Activated CD4-positive, alpha-beta T cell treated with anti-CD3 and anti-CD28 coated beads, Interleukin-2, Interleukin-4, amounts not matched to agents 100 ng/mL and 50 ng/mL, durations not matched to agents 16 hours and 8 hours (primary cell): ENCODE results near the gene CRHBP.
A peak's percentile ranks its signal among the peaks of the same experiment; 100 is the strongest.
"Not testable (repeated sequence)": the region's sequence is repeated elsewhere in the genome, so short reads cannot be mapped to it uniquely, and the experiment has no call there.

Experiments used
- DNase-seq: peaks from one replicate; pipeline ENCODE4 v3.0.0-alpha.2; 2020; ENCODE audit warnings: low spot score

Gene CRHBP, protein sequence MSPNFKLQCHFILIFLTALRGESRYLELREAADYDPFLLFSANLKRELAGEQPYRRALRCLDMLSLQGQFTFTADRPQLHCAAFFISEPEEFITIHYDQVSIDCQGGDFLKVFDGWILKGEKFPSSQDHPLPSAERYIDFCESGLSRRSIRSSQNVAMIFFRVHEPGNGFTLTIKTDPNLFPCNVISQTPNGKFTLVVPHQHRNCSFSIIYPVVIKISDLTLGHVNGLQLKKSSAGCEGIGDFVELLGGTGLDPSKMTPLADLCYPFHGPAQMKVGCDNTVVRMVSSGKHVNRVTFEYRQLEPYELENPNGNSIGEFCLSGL

DNA sequence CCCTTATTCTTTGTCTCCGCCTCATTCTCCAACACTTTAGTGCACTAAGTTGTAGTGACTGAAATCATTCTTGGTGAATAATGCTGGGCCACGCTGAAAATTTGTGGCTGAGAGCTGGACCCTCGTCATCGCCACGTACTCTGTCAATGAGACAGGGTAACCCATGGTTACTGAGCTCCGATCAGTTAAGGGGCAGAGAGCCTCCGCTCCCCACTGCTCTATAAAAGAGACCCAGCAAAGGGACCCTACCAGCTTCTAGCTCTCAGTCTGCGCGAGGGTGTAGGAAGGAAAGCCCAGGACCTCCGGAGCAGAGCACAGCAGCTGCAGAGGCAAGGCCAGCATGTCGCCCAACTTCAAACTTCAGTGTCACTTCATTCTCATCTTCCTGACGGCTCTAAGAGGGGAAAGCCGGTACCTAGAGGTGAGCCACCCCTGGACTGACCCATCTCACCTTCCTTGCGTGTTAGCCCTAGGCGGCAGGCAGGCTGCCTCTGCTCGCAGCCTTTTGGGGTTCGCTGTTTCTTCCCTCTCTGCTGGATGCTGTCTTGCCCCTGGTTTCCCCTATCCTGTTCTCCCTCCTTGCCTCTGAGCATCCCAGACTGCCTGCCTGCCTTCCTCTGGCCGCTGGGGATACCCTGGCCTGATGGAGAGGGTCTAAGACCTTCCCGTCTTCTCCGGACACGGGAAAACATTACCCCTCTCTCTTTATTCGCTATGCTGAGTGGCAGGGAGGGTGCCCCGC is at the start of gene CRHBP:
Gene CRHBP (plus strand): TSS at position 251 of the 742 bp plus-strand sequence. CDS start 90 bp downstream, at position 341.
- DNase-seq: no peak

DNA sequence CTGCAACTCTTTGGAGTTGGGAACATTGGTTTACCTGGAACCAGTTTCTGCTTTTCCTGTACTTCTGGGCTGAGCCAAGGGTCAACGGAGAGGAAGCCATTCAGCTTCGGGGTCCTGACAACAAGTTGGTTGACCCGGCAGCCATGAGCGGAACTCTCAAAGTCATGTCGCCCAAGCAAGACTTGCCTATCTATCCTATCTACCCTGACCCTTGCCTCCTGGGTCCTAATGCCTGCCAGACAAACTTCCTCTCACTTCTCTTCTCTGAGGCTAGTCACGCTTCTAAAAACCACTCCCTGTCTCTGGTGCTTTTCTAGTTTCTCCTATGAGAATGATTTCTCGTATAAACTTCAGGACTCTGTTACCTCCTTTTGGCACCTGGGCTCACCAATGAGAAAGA is 44.7 kb upstream of the CRHBP start:
- DNase-seq: no peak

DNA sequence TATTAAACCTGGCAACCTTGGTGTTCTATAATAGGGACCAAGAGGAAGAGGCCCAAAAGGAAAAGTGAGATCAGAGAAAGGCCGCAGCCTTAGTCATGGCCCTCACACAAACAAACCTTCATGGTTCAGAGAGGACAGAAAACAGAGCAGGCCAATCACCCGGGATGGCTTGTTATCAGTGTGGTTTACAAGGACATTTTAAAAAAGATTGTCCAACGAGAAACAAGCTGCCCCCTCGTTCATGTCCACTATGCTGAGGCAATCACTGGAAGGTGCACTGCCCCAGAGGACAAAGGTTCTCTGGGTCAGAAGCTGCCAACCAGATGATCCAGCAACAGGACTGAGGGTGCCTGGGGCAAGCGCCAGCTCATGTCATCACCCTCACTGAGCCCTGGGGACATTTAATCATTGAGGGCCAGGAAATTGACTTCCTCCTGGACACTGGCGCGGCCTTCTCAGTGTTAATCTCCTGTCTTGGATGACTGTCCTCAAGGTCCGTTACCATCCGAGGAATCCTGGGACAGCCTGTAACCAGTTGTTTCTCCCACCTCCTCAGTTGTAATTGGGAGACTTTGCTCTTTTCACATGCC is 42.4 kb upstream of the CRHBP start:
- not testable (repeated sequence) for DNase-seq

DNA sequence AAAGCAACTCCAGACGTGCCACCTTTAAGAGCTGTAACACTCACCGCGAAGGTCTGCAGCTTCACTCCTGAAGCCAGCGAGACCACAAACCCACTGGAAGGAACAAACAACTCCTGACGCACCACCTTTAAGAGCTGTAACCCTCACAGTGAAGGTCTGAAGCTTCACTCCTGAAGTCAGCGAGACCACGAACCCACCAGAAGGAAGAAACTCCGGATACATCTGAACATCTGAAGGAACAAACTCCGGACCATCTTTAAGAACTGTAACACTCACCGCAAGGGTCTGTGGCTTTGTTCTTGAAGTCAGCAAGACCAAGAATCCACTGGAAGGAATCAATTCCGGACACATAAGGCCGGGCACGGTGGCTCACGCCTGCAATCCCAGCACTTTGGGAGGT is 38.2 kb upstream of the CRHBP start:
- not testable (repeated sequence) for DNase-seq

DNA sequence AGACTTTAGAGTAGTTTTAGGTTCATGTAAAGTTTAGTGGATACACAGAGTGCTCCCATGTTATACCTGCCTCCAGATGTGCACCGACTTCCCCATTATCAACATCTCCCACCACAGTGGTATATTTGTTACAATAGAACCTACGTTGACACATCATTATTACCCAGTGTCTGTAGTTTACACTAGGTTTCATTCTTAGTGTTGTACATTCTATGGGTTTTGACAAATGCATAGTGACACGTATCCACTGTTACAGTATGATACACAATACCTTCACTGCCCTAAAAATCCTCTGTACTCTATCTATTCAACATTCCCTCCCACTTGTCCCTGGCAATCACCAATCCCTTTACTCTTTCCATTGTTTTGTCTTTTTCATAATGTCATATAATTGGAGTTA is 34.3 kb upstream of the CRHBP start:
- no peak for DNase-seq

DNA sequence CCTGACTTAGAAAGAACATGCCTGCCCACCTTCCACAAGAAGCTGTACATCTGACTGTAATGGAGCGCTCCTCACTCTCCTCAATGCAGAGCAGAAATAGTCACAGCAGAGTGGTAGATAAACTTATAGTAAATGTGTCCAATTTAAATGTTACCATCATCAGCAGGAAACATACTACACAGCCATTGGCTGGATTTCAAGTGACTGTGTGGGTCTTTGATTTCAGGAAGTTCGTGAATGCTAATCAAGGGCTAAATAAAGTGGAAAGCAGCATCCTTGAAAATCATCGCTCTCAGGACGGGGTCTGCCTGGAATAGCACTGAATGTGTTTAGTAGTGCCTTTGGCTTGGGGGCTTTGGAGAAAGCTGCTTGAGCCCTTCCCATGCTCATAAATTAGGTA is 32.4 kb upstream of the CRHBP start:
- DNase-seq: no peak

DNA sequence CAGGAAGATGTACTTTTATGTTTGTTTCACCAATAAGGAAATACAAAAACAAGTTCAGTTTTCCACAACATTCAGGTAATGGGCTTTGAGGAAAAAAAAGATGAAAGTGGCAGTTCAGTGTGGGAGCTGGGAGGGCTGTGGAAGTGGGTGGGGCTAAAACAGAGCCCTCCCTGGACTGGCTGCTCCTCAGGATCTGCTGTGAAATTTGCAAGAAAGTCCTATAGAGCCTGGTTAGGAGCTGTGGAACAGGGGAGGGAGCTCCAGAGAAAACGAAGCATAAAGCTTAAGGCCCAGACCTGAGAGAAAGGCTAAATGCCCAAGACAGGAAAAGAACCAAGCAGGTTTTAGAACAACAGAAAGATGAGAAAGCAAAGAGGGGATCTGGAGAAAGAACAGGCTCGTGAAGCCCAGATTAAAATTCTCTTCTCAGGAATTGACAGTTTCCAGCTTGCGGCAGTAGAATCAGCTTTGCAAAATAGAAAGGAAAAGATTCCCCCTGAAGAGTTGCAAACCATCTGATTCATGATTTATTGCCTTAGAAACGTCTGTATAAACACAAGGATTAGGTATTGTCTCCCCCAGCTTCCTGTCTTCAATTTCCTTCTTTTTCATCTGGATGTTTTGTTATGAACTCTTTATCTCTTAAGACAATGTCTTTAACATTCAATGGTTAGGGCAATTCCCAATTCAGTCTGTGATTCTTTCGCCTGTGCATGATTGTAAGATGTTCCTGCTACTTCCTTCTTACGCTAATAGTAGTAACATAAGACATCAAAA is 26.3 kb upstream of the CRHBP start:
- DNase-seq: no peak

DNA sequence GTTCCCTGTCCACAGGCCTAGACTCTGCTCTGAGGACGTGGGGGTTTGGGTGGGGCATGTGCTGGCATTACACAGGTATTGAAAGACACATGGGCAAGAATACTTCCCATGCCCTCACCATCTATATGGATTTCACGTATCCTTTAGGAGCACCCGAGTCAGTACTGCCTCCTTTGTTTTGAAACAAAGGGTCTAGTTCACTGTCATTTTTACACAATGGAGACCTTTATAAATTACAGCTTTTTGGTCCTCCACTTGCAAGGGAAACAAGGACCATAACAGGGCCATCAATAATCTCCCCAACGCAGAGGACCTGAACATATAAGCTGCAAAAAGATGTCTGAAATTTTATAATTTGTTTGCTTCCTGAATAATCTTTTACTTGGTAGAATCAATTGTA is 24.9 kb upstream of the CRHBP start:
- DNase-seq: no peak

DNA sequence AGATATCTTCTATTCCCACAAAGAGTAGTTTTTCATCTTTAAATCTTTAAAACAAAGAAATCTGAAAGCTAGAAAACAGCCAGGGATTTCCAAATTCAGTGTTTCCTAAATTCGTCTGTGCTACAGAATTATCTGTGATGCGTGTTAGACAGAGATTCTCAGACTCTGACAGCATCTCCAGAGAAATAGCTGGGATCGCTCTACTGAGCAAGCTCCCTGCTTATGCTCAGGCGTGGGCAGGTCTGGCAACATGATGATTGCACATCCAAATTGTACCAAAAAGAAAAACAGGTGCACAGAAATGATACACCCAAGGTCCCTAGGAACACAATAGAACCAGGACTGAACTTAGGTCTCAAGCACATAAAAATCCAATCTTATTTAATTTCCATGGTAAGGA is 22.8 kb upstream of the CRHBP start:
- no peak for DNase-seq

DNA sequence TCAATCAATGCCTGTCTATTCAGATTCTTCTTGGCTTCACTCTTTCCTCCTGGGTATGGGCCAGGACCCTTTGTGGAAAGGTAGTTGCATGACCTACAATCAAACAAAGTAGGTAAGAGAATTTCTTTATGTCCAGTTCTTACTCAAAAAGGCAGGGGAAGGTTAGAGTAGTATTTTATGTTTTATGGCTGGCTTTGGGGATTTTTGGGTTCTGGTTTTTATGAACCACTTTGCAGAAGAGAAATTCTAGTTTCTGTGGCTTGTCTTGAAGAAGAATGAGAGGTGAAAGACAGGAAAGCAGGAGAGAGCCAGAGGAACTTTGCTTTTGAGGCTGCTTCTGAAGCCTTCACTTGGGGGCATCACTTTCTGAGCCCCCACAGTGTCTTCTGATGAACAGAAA is 14.7 kb upstream of the CRHBP start:
- no peak for DNase-seq

DNA sequence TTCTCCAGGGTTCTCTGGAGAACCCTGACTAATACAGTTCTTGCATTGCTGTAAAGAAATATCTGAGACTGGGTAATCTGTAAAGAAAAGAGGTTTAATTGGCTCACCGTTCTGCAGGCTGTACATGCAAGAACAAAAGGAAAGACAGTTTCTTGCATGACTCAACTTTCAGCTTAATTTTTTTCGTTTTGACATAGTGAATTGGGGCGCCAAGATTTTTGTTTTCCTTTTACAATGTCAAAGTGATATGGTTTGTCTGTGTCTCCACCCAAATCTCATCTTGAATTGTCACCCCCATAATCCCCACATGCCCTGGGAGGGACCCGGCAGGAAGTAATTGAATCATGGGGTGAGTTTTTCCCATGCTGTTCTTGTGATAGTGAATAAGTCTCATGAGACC is 11.8 kb upstream of the CRHBP start:
- DNase-seq: peak; percentile 36

DNA sequence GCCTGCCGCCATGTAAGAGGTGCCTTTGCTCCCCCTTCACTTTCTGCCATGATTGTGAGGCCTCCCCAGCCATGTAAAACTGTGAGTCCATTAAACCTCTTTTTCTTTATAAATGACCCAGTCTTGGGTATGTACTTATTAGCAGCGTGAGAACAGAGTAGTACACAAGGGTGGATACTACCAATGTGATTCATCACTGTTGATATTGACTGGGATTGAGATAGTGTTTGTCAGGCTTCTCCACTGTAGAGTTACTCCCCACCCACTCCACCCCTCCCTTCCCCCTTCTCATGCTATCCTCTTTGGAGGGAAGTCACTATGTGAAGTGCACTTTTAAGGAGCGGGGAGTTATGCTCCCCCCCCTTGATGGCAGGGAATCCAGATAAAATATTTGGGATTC is 11.4 kb upstream of the CRHBP start:
- no peak for DNase-seq

DNA sequence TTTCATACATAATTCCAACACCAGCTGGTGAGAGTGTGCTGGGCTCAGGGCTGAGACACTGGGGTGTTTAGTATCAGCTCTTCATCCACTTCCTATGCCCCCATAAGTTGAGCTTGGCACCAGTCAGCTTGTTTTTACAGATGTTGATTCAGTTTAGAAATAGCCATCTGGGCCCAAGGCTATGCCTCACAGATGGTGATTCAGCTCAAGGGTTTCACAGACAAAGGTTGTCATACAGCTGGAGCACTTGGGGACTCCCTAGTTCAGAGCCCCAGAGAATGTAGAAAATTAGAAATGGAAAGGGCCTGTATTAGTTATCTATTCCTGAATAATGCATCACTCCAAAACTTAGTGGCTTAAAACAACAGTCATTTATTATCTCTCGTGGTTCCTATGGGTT is 10.3 kb upstream of the CRHBP start:
- DNase-seq: no peak

DNA sequence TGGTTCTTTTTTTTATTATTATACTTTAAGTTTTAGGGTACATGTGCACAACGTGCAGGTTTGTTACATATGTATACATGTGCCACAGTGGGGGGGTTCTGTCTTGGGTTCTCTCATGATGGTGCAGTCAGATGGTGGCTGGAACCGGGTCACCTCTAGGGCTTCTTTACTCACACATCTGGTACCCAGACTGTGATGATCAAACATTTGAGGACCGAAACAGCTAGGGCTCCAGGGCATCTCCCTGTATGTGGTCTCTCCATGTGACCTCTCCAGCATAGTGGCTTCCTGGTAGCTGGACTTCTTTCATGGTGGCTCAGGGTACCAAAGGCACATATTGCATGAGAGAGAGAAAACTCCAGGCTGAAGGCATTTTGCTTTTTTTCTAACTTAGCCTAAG is 9.8 kb upstream of the CRHBP start:
- DNase-seq: no peak

DNA sequence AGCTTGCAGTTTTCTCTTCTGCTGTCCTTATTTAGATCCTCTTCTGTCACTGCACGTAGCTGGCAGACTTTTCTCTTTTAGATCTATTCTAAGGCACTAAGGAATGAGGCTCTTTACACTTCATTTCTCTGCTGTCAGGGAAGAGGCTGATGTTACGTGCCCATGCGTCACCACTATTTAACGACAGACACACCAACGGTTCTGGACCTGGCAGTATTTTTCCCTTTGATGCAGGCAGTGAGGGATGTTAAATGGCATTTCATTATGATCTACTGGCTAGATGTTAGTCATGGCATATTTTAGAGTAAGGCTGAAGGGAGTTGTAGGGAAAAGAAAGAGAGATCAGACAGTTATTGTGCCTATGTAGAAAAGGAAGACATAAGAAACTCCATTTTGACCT is 8.2 kb upstream of the CRHBP start:
- no peak for DNase-seq

DNA sequence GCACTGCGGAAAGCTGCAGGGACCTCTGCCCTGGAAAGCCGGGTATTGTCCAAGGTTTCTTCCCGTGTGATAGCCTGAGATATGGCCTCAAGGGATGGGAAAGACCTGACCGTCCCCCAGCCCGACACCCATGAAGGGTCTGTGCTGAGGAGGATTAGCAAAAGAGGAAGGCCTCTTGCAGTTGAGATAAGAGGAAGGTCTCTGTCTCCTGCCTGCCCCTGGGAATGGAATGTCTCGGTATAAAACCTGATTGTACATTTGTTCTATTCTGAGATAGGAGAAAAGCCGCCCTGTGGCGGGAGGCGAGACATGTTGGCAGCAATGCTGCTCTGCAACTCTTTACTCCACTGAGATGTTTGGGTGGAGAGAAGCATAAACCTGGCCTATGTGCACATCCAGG is 7.6 kb upstream of the CRHBP start:
- not testable (repeated sequence) for DNase-seq

DNA sequence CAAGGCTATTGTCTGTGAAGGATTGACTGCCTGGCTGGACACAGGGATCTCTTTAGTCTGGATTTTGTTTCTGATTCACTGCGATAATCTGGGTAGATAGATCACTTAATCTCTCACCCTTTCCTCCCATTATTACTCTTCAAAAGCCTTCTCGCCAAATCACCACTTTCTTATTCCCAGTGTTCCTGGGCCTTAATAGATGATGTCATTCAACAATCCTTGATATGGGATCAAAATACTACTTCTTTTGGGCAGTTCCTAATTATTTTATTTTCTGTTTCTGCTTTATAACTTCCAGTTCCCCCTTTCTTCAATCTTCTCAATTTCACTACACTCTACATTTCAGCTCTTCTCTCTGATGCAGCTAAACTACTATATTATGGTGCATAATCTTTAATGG is 6.8 kb upstream of the CRHBP start:
- DNase-seq: no peak

DNA sequence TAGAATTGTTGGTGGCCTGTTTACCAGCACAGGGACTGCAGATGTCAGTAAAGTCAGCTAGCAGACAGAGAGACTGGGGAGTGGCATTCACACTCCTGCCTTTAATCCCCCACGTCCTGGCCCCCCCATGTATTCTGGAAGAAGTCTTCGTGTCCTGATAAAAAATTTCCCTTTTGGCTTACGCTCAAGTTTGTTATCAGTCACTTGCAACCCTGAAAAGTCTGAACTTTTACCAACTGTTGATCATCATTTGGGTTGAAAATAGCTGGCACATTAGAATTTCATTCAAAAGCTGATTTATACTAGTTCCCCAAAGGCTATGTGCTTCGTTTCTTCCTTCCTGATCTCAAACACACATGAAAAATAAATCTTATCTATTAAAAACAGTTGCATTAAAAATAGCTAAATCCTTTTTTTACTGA is 5.8 kb upstream of the CRHBP start:
- DNase-seq: no peak

DNA sequence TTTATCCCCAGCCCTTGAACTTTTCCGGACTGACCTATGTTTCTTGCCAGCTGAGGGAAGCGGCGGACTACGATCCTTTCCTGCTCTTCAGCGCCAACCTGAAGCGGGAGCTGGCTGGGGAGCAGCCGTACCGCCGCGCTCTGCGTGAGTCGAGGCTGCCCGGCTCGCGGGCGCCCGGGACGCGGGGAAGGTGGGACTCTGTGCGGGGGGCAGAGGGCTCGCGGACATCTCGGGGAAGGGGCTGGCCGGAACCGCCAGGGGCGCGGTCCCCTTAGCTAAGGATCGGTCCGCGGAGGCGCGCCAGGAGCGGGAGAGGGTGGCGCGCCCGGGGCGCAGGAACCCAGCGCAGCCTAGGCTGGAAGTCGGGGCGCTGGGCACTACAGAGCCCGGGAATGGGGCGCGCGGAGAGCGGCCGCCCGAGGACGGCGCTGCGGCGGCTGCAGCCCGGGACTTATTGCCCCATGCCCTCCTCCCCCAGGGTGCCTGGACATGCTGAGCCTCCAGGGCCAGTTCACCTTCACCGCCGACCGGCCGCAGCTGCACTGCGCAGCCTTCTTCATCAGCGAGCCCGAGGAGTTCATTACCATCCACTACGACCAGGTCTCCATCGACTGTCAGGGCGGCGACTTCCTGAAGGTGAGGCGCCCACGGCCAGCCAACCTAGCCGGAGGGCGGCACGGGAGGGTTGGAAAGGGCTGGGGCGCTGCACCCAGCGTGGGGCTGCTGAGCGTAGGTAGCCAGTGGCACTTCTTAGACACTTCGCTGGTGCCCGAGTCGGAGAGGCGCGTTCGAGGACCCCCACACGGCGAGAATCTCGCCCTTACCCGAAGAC is 922 bp downstream of the CRHBP start:
- DNase-seq: no peak

DNA sequence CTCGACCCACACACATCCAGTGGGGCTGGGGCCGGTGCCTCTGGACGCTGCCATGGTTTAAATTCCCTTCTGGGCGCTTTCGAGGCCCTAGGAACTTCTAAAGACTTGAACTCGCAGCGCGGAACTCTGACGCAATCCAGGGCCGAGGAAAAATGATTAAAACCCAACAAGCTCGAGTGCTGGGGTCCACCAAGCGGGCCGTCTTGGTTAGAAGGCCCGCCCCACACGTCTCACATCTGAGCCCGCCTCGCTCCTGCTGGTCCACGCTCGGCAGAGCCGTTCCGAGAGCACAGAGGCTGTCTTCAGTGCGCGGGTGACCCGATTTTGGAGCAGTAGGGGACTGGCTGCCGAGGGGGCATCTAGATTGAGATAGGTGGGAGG is 1.5 kb downstream of the CRHBP start:
- no peak for DNase-seq

DNA sequence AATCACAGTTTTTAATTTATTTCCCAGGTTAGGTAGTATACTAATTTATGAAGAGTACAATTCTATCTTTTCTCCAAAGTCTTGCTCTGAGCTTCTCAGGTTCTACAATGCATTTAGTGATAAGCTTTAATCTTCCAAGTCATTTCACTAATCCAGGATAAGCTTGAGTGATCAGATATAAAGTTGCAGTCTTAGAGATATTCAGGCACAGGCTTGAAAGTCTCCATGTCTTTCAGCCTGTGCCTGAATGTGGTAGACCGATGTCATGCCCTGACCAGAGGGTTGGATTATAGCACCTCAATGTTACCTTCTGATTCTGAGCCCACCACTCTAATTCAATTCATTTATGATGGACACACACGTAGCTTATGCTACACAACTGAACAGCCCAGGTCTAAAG is 3.2 kb downstream of the CRHBP start:
- DNase-seq: no peak
